Cardiac septum (tissue), 1 donor: ENCODE results near the gene ZNF132. TPM values are rescaled to one million over a fixed set of nuclear protein-coding genes. Genes with fewer than 3 reads are reported as not detected.
"Not testable (repeated sequence)": the region's sequence is repeated elsewhere in the genome, so short reads cannot be mapped to it uniquely, and the experiment has no call there.

Source experiments
- DNase-seq: peaks from one replicate; pipeline ENCODE4 v3.0.0-alpha.2; 2020; ENCODE audit warnings: low spot score
- intact Hi-C: fragments of 100-400 bp; cut with DNase I; formaldehyde crosslinking; loops from one replicate; pipeline ENCODE4 v1.14.0; 2022
- long read RNA-seq: library from polyadenylated mRNA; unstranded; transcript quantifications from one replicate; pipeline ENCODE4 v2.0.0, GENCODE V29; 2021
- total RNA-seq: library from RNA; stranded (reverse); fragmentation: NEBNext Ultra II Directional; extraction: Animal tissue kit (Norgen Biotek cat#: 25700); gene quantifications from one replicate; pipeline ENCODE4 v1.2.1, GENCODE V29; 2021
- donor health status: DM: no; HTN: no; CAD: no.

Gene ZNF132
- total RNA-seq: 5.4 TPM
- long read RNA-seq, partial matches to known transcripts: 0 of 3 reads
- long read RNA-seq, other reads (novel, unspliced or antisense): 1 of 3 reads

- peak; percentile 97 for DNase-seq
- intact Hi-C loops: loop anchor here (1.0 kb wide), 2 partner anchors 26 to 32 kb away; partner anchors contain the start of gene ZNF584
Measured at GRCh38 chr19:58439576-58440554, at the start of gene ZNF132. ZNF132 (minus strand) TSS chr19:58440153; CDS start chr19:58439821, 332 bp downstream.

- DNase-seq, intact Hi-C loops: not testable (repeated sequence)
Measured at GRCh38 chr19:58484349-58484748, 44.4 kb upstream of the ZNF132 start.

GRCh38 chr19:58483776-58484175 lies 43.8 kb upstream of the ZNF132 start:
- no peak for DNase-seq
- intact Hi-C loops: no loop called here

- intact Hi-C loops: no loop called here
- DNase-seq: no peak
Measured at GRCh38 chr19:58482372-58482771, 42.4 kb upstream of the ZNF132 start.

- DNase-seq: no peak
- intact Hi-C loops: no loop called here
Measured at GRCh38 chr19:58480831-58481230, 40.9 kb upstream of the ZNF132 start.

- no peak for DNase-seq
- intact Hi-C loops: no loop called here
Measured at GRCh38 chr19:58480481-58480830, 40.5 kb upstream of the ZNF132 start.

- DNase-seq: peak; percentile 60
- intact Hi-C loops: no loop called here
Measured at GRCh38 chr19:58479736-58480480, 40.0 kb upstream of the ZNF132 start.

GRCh38 chr19:58479303-58479702 lies 39.4 kb upstream of the ZNF132 start:
- peak; percentile 67 for DNase-seq
- intact Hi-C loops: no loop called here

- intact Hi-C loops: no loop called here
Measured at GRCh38 chr19:58477871-58478270, 37.9 kb upstream of the ZNF132 start.

GRCh38 chr19:58477130-58477529 lies 37.2 kb upstream of the ZNF132 start:
- no peak for DNase-seq
- intact Hi-C loops: no loop called here

More at GRCh38 chr19:58477871-58478270, 37.9 kb upstream of the ZNF132 start:
- DNase-seq: no peak

GRCh38 chr19:58476498-58477015 lies 36.6 kb upstream of the ZNF132 start:
- intact Hi-C loops: no loop called here
- DNase-seq: no peak

- peak; percentile 98 for DNase-seq
- intact Hi-C loops: no loop called here
Measured at GRCh38 chr19:58475714-58476497, 36.0 kb upstream of the ZNF132 start, which contains the start of gene ZNF446. ZNF446 (plus strand) TSS chr19:58476352; CDS start chr19:58477219, 867 bp downstream.

- no peak for DNase-seq
- intact Hi-C loops: no loop called here
Measured at GRCh38 chr19:58474997-58475713, 35.2 kb upstream of the ZNF132 start.

GRCh38 chr19:58474291-58474996 lies 34.5 kb upstream of the ZNF132 start:
- no peak for DNase-seq
- intact Hi-C loops: no loop called here

- DNase-seq: no peak
- intact Hi-C loops: no loop called here
Measured at GRCh38 chr19:58473775-58474174, 33.8 kb upstream of the ZNF132 start.

GRCh38 chr19:58471736-58472135 lies 31.8 kb upstream of the ZNF132 start:
- intact Hi-C loops: loop anchor here (1.0 kb wide), 1 partner anchor 26 kb away; no protein-coding TSS in a partner anchor

GRCh38 chr19:58470837-58471543 lies 31.0 kb upstream of the ZNF132 start:
- DNase-seq: not testable (repeated sequence)

More at GRCh38 chr19:58471736-58472135, 31.8 kb upstream of the ZNF132 start:
- no peak for DNase-seq

More at GRCh38 chr19:58470837-58471543, 31.0 kb upstream of the ZNF132 start:
- intact Hi-C loops: not testable (repeated sequence)
